ENCODE results near the gene ZNF784. TPM values are rescaled to one million over a fixed set of nuclear protein-coding genes. Genes with fewer than 3 reads are reported as not detected.

Gene ZNF784
- total RNA-seq, 2 experiments from 2014 or later, result 3.4 to 4.0 TPM

GRCh38 chr19:55667511-55667910, 43.1 kb upstream of the ZNF784 start:
- no peak overlapping the region for H3K4me3 ChIP-seq (ENCODE audit: low read depth, low read length, poor library complexity, severe bottlenecking)
- peaks cover 5% of the 10 kb centered on the region for H3K4me1 ChIP-seq (ENCODE audit: insufficient read depth, low read length, poor library complexity, severe bottlenecking)
- no peak for DNase-seq (ENCODE audit: low spot score)
- H3K79me2 ChIP-seq (ENCODE audit: insufficient read depth, low read depth, low read length), result peaks cover 30% of the 10 kb centered on the region; the same call in 1 of the 2 replicates
- BruUV-seq (replicated peaks), result no TSS peak
- POLR2A ChIA-PET, result no interaction called here
- no peak for TF ChIP-seq EZH2phosphoT487 (IDR thresholded peaks at IDR 0.05; ENCODE audit: borderline replicate concordance, low read depth, low read length)
- TF ChIP-seq, protein P1, sequence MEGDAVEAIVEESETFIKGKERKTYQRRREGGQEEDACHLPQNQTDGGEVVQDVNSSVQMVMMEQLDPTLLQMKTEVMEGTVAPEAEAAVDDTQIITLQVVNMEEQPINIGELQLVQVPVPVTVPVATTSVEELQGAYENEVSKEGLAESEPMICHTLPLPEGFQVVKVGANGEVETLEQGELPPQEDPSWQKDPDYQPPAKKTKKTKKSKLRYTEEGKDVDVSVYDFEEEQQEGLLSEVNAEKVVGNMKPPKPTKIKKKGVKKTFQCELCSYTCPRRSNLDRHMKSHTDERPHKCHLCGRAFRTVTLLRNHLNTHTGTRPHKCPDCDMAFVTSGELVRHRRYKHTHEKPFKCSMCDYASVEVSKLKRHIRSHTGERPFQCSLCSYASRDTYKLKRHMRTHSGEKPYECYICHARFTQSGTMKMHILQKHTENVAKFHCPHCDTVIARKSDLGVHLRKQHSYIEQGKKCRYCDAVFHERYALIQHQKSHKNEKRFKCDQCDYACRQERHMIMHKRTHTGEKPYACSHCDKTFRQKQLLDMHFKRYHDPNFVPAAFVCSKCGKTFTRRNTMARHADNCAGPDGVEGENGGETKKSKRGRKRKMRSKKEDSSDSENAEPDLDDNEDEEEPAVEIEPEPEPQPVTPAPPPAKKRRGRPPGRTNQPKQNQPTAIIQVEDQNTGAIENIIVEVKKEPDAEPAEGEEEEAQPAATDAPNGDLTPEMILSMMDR (conservative IDR thresholded peaks at IDR 0.05; ENCODE audit: low read length), result no peak
- H3K9me2 ChIP-seq (ENCODE audit: insufficient read depth, low read length), result no peaks in the 10 kb centered on the region
- H3K4me2 ChIP-seq (ENCODE audit: low read length), result no peak overlapping the region
- CTCF ChIA-PET (ENCODE audit: unreplicated experiment), result no interaction called here
- intact Hi-C loops (cut with micrococcal nuclease; ENCODE audit: unreplicated experiment), result no loop called here
- peaks cover 97% of the 10 kb centered on the region for H3K36me3 ChIP-seq (ENCODE audit: insufficient read depth, low read length)
- H3K27ac ChIP-seq (ENCODE audit: low read depth, low read length, poor library complexity, severe bottlenecking), result no peak overlapping the region
- H2AFZ ChIP-seq (ENCODE audit: low read length), result no peak overlapping the region
- H3K9me3 ChIP-seq (ENCODE audit: low read length), result no peaks in the 10 kb centered on the region
- peaks cover 5% of the 10 kb centered on the region; the same call in 1 of the 2 replicates for H4K20me1 ChIP-seq (ENCODE audit: insufficient read depth, low read length)

- no TSS peak for BruUV-seq (replicated peaks)
- H3K79me2 ChIP-seq (ENCODE audit: insufficient read depth, low read depth, low read length), result peaks cover 28% of the 10 kb centered on the region; the same call in 1 of the 2 replicates
- POLR2A ChIA-PET, result no interaction called here
- peaks cover 5% of the 10 kb centered on the region for H3K4me1 ChIP-seq (ENCODE audit: insufficient read depth, low read length, poor library complexity, severe bottlenecking)
- CTCF ChIA-PET (ENCODE audit: unreplicated experiment), result no interaction called here
- H3K9me3 ChIP-seq (ENCODE audit: low read length), result no peaks in the 10 kb centered on the region
- H4K20me1 ChIP-seq (ENCODE audit: insufficient read depth, low read length), result peaks cover 5% of the 10 kb centered on the region; the same call in 1 of the 2 replicates
- H3K9me2 ChIP-seq (ENCODE audit: insufficient read depth, low read length), result no peaks in the 10 kb centered on the region
- no peak overlapping the region for H2AFZ ChIP-seq (ENCODE audit: low read length)
- peaks cover 97% of the 10 kb centered on the region for H3K36me3 ChIP-seq (ENCODE audit: insufficient read depth, low read length)
- no peak for TF ChIP-seq EZH2phosphoT487 (IDR thresholded peaks at IDR 0.05; ENCODE audit: borderline replicate concordance, low read depth, low read length)
- TF ChIP-seq, protein P1 (conservative IDR thresholded peaks at IDR 0.05; ENCODE audit: low read length), result no peak
- no peak for DNase-seq (ENCODE audit: low spot score)
- no peak overlapping the region for H3K4me2 ChIP-seq (ENCODE audit: low read length)
- intact Hi-C loops (cut with micrococcal nuclease; ENCODE audit: unreplicated experiment), result no loop called here
- no peak overlapping the region for H3K4me3 ChIP-seq (ENCODE audit: low read depth, low read length, poor library complexity, severe bottlenecking)
- H3K27ac ChIP-seq (ENCODE audit: low read depth, low read length, poor library complexity, severe bottlenecking), result no peak overlapping the region
Observed at GRCh38 chr19:55667006-55667381, 42.6 kb upstream of the ZNF784 start.

- no peak overlapping the region for H2AFZ ChIP-seq (ENCODE audit: low read length)
- no peaks in the 10 kb centered on the region for H3K9me2 ChIP-seq (ENCODE audit: insufficient read depth, low read length)
- POLR2A ChIA-PET, result no interaction called here
- CTCF ChIA-PET (ENCODE audit: unreplicated experiment), result no interaction called here
- no TSS peak for BruUV-seq (replicated peaks)
- DNase-seq (ENCODE audit: low spot score), result no peak
- peaks cover 5% of the 10 kb centered on the region; the same call in 1 of the 2 replicates for H4K20me1 ChIP-seq (ENCODE audit: insufficient read depth, low read length)
- H3K27ac ChIP-seq (ENCODE audit: low read depth, low read length, poor library complexity, severe bottlenecking), result no peak overlapping the region
- peaks cover 28% of the 10 kb centered on the region; the same call in 1 of the 2 replicates for H3K79me2 ChIP-seq (ENCODE audit: insufficient read depth, low read depth, low read length)
- no peak overlapping the region for H3K4me3 ChIP-seq (ENCODE audit: low read depth, low read length, poor library complexity, severe bottlenecking)
- no peaks in the 10 kb centered on the region for H3K9me3 ChIP-seq (ENCODE audit: low read length)
- intact Hi-C loops (cut with micrococcal nuclease; ENCODE audit: unreplicated experiment), result no loop called here
- H3K4me1 ChIP-seq (ENCODE audit: insufficient read depth, low read length, poor library complexity, severe bottlenecking), result peaks cover 2% of the 10 kb centered on the region
- H3K4me2 ChIP-seq (ENCODE audit: low read length), result no peak overlapping the region
- peaks cover 97% of the 10 kb centered on the region for H3K36me3 ChIP-seq (ENCODE audit: insufficient read depth, low read length)
- TF ChIP-seq, protein P1 (conservative IDR thresholded peaks at IDR 0.05; ENCODE audit: low read length), result no peak
- TF ChIP-seq EZH2phosphoT487 (IDR thresholded peaks at IDR 0.05; ENCODE audit: borderline replicate concordance, low read depth, low read length), result no peak
Observed at GRCh38 chr19:55666343-55667005, 42.1 kb upstream of the ZNF784 start.
